Muscle layer of duodenum (tissue), 2 donors: Measurements from ENCODE around the gene KIAA1328.

Source experiments
- H3K27ac ChIP-seq: one replicate; pipeline ENCODE4 v1.7.0; 2013; ENCODE audit warnings: mild to moderate bottlenecking, low read length
- H3K27me3 ChIP-seq: one replicate; pipeline ENCODE4 v1.7.0; 2013; ENCODE audit warnings: low read depth, mild to moderate bottlenecking, control low read depth, low read length
- H3K36me3 ChIP-seq, 2 donors: one replicate each; pipeline ENCODE4 v1.7.0; 2013; ENCODE audit warnings: low read length in 2 of 2, control low read depth in 1 of 2, mild to moderate bottlenecking in 1 of 2; ENCODE audit not compliant: insufficient read depth in 2 of 2, control insufficient read depth in 1 of 2
- H3K4me1 ChIP-seq, 2 donors: one replicate each; pipeline ENCODE4 v1.7.0; 2013; ENCODE audit warnings: low read length in 2 of 2, mild to moderate bottlenecking in 2 of 2, control low read depth in 1 of 2, moderate library complexity in 1 of 2; ENCODE audit not compliant: insufficient read depth in 2 of 2, control insufficient read depth in 1 of 2
- H3K4me3 ChIP-seq, 2 donors: one replicate each; pipeline ENCODE4 v1.7.0; 2013; ENCODE audit warnings: low read length in 2 of 2, low read depth in 1 of 2, mild to moderate bottlenecking in 1 of 2
- H3K9me3 ChIP-seq, 2 donors: one replicate each; pipeline ENCODE4 v1.7.0; 2013; ENCODE audit warnings: low read length in 2 of 2, control low read depth in 1 of 2, mild to moderate bottlenecking in 1 of 2; ENCODE audit not compliant: control insufficient read depth in 1 of 2
- donor health status: healthy.

KIAA1328 gene

GRCh38 chr18:37176621-37176934 lies 347.7 kb downstream of the KIAA1328 start:
- H3K4me1 ChIP-seq, result no peaks in the 10 kb centered on the region
- no peaks in the 10 kb centered on the region for H3K9me3 ChIP-seq
- H3K4me3 ChIP-seq, result no peak overlapping the region
- no peak overlapping the region for H3K27ac ChIP-seq
- no peaks in the 10 kb centered on the region for H3K36me3 ChIP-seq
- H3K27me3 ChIP-seq, result no peaks in the 10 kb centered on the region

- no peaks in the 10 kb centered on the region for H3K36me3 ChIP-seq
- no peak overlapping the region for H3K27ac ChIP-seq
- H3K9me3 ChIP-seq, result no peaks in the 10 kb centered on the region
- H3K4me3 ChIP-seq, result no peak overlapping the region
- no peaks in the 10 kb centered on the region for H3K4me1 ChIP-seq
- no peaks in the 10 kb centered on the region for H3K27me3 ChIP-seq
Measured at GRCh38 chr18:37179384-37179783, 350.5 kb downstream of the KIAA1328 start.

GRCh38 chr18:37180086-37180485 lies 351.2 kb downstream of the KIAA1328 start:
- Histone ChIP-seq H3K27me3 (no peaks in the 10 kb centered on the region), H3K27ac (no peak overlapping the region), H3K4me3 (no peak overlapping the region), H3K9me3 (no peaks in the 10 kb centered on the region), H3K36me3 (no peaks in the 10 kb centered on the region), H3K4me1 (no peaks in the 10 kb centered on the region)

- H3K27ac ChIP-seq, result no peak overlapping the region
Measured at GRCh38 chr18:37182340-37183135, 353.6 kb downstream of the KIAA1328 start.

GRCh38 chr18:37184209-37184868 lies 355.4 kb downstream of the KIAA1328 start:
- Histone ChIP-seq H3K27ac (no peak overlapping the region), H3K4me1 (no peaks in the 10 kb centered on the region), H3K9me3 (no peaks in the 10 kb centered on the region), H3K36me3 (no peaks in the 10 kb centered on the region), H3K27me3 (no peaks in the 10 kb centered on the region), H3K4me3 (no peak overlapping the region)

More at GRCh38 chr18:37182340-37183135, 353.6 kb downstream of the KIAA1328 start:
- no peaks in the 10 kb centered on the region for H3K4me1 ChIP-seq
- no peaks in the 10 kb centered on the region for H3K9me3 ChIP-seq
- H3K4me3 ChIP-seq, result no peak overlapping the region
- H3K36me3 ChIP-seq, result no peaks in the 10 kb centered on the region
- no peaks in the 10 kb centered on the region for H3K27me3 ChIP-seq

- H3K9me3 ChIP-seq, result no peaks in the 10 kb centered on the region
- no peak overlapping the region for H3K27ac ChIP-seq
- no peaks in the 10 kb centered on the region for H3K36me3 ChIP-seq
- H3K27me3 ChIP-seq, result no peaks in the 10 kb centered on the region
- H3K4me3 ChIP-seq, result no peak overlapping the region
- H3K4me1 ChIP-seq, result no peaks in the 10 kb centered on the region
Measured at GRCh38 chr18:37188016-37188791, 359.3 kb downstream of the KIAA1328 start.

GRCh38 chr18:37199741-37200140 lies 370.8 kb downstream of the KIAA1328 start:
- no peak overlapping the region for H3K27ac ChIP-seq
- H3K36me3 ChIP-seq, result no peaks in the 10 kb centered on the region
- peaks cover 0 to 8% of the 10 kb centered on the region in 2 donors for H3K9me3 ChIP-seq
- no peaks in the 10 kb centered on the region for H3K27me3 ChIP-seq
- no peaks in the 10 kb centered on the region for H3K4me1 ChIP-seq
- H3K4me3 ChIP-seq, result no peak overlapping the region

- H3K4me3 ChIP-seq, result no peak overlapping the region
- no peaks in the 10 kb centered on the region for H3K4me1 ChIP-seq
- H3K9me3 ChIP-seq, result peaks cover 0 to 8% of the 10 kb centered on the region in 2 donors
- no peaks in the 10 kb centered on the region for H3K27me3 ChIP-seq
- H3K27ac ChIP-seq, result no peak overlapping the region
- no peaks in the 10 kb centered on the region for H3K36me3 ChIP-seq
Measured at GRCh38 chr18:37207343-37207742, 378.4 kb downstream of the KIAA1328 start.

- Histone ChIP-seq H3K4me1 (no peaks in the 10 kb centered on the region), H3K4me3 (no peak overlapping the region), H3K27me3 (no peaks in the 10 kb centered on the region), H3K9me3 (no peaks in the 10 kb centered on the region), H3K27ac (no peak overlapping the region), H3K36me3 (no peaks in the 10 kb centered on the region)
Measured at GRCh38 chr18:37210781-37211180, 381.9 kb downstream of the KIAA1328 start.

- H3K4me3 ChIP-seq, result no peak overlapping the region
Measured at GRCh38 chr18:37218022-37218590, 389.2 kb downstream of the KIAA1328 start.

GRCh38 chr18:37219257-37219656 lies 390.3 kb downstream of the KIAA1328 start:
- no peaks in the 10 kb centered on the region for H3K27me3 ChIP-seq
- H3K27ac ChIP-seq, result no peak overlapping the region
- no peaks in the 10 kb centered on the region for H3K9me3 ChIP-seq
- no peak overlapping the region for H3K4me3 ChIP-seq
- no peaks in the 10 kb centered on the region for H3K36me3 ChIP-seq
- H3K4me1 ChIP-seq, result no peaks in the 10 kb centered on the region

More at GRCh38 chr18:37218022-37218590, 389.2 kb downstream of the KIAA1328 start:
- no peaks in the 10 kb centered on the region for H3K4me1 ChIP-seq
- H3K36me3 ChIP-seq, result no peaks in the 10 kb centered on the region
- H3K27ac ChIP-seq, result no peak overlapping the region
- H3K9me3 ChIP-seq, result no peaks in the 10 kb centered on the region
- no peaks in the 10 kb centered on the region for H3K27me3 ChIP-seq
